Colonic mucosa (tissue), 4 donors: ENCODE results near the gene TRMT1. TPM values are rescaled to one million over a fixed set of nuclear protein-coding genes. Genes with fewer than 3 reads are reported as not detected.

ENCODE experiments used
- DNase-seq: peaks from one replicate; pipeline ENCODE4 v3.0.0-alpha.2; 2020
- H3K27ac ChIP-seq: fragments of 200-600 bp; one replicate; pipeline ENCODE4 v1.8.0; 2021
- H3K27me3 ChIP-seq: fragments of 200-600 bp; one replicate; pipeline ENCODE4 v1.8.0; 2021
- H3K36me3 ChIP-seq: fragments of 200-600 bp; one replicate; pipeline ENCODE4 v1.8.0; 2021
- H3K4me1 ChIP-seq: fragments of 200-600 bp; one replicate; pipeline ENCODE4 v1.8.0; 2021; ENCODE audit warnings: mild to moderate bottlenecking
- H3K4me3 ChIP-seq: fragments of 200-600 bp; one replicate; pipeline ENCODE4 v1.8.0; 2021
- H3K9ac ChIP-seq, 2 donors: one replicate each; pipeline ENCODE4 v1.7.0; 2013; ENCODE audit warnings: control low read depth in 2 of 2, low read depth in 2 of 2, low read length in 2 of 2
- H3K9me3 ChIP-seq: fragments of 200-600 bp; one replicate; pipeline ENCODE4 v1.8.0; 2021
- CTCF ChIP-seq: fragments of 200-600 bp; IDR thresholded peaks from one replicate; pipeline ENCODE4 v1.8.0; 2022; ENCODE audit warnings: antibody characterized with exemption, mild to moderate bottlenecking
- intact Hi-C: fragments of 100-400 bp; cut with DNase I; formaldehyde crosslinking; loops from one replicate; pipeline ENCODE4 v1.14.1; 2022
- total RNA-seq, 2 donors: library from RNA; stranded (reverse); fragmentation: NEBNext Ultra II Directional in 1 of 2; extraction: Animal tissue kit (Norgen Biotek cat#: 25700) in 1 of 2; gene quantifications; one replicate each; pipeline ENCODE4 v1.2.1, GENCODE V29; 2021
- donor health status: healthy.
- donor health status: DM: no; HTN: no; CAD: no.
- donor health status: DM: no; HTN: no; CAD: no.

Gene TRMT1
- total RNA-seq, 2 donors from 2014 or later = 17.5 to 40.1 TPM

- H3K4me1 ChIP-seq = peaks cover 18% of the 10 kb centered on the region
- H3K9me3 ChIP-seq = no peaks in the 10 kb centered on the region
- H3K9ac ChIP-seq = peak overlapping the region; percentile 61 to 78
- peak overlapping the region; percentile 86 for H3K27ac ChIP-seq
- H3K4me3 ChIP-seq = no peak overlapping the region
- H3K27me3 ChIP-seq = no peaks in the 10 kb centered on the region
- intact Hi-C loops = no loop called here
- peak; percentile 72 for DNase-seq
- no peak for TF ChIP-seq CTCF
- no peaks in the 10 kb centered on the region for H3K36me3 ChIP-seq
These were observed 37.5 kb downstream of the TRMT1 start for GRCh38 chr19:13078897-13079541.

GRCh38 chr19:13078381-13078780 is 38.2 kb downstream of the TRMT1 start:
- Histone ChIP-seq H3K27ac (peak overlapping the region; percentile 86), H3K9ac (peak overlapping the region in 1 of 2 donors; percentile 78), H3K36me3 (no peaks in the 10 kb centered on the region), H3K27me3 (no peaks in the 10 kb centered on the region), H3K4me1 (peaks cover 18% of the 10 kb centered on the region), H3K4me3 (no peak overlapping the region), H3K9me3 (no peaks in the 10 kb centered on the region)
- intact Hi-C loops = no loop called here
- TF ChIP-seq CTCF = no peak
- DNase-seq = no peak

- no peaks in the 10 kb centered on the region for H3K9me3 ChIP-seq
- no peak for DNase-seq
- intact Hi-C loops = no loop called here
- H3K4me1 ChIP-seq = peaks cover 18% of the 10 kb centered on the region
- no peak overlapping the region for H3K9ac ChIP-seq
- no peaks in the 10 kb centered on the region for H3K36me3 ChIP-seq
- no peak for TF ChIP-seq CTCF
- no peaks in the 10 kb centered on the region for H3K27me3 ChIP-seq
- no peak overlapping the region for H3K4me3 ChIP-seq
- H3K27ac ChIP-seq = no peak overlapping the region
These were observed 39.3 kb downstream of the TRMT1 start for GRCh38 chr19:13077240-13077639.

GRCh38 chr19:13076787-13077186 is 39.8 kb downstream of the TRMT1 start:
- Histone ChIP-seq H3K27ac (no peak overlapping the region), H3K27me3 (no peaks in the 10 kb centered on the region), H3K9me3 (no peaks in the 10 kb centered on the region), H3K4me3 (no peak overlapping the region), H3K36me3 (no peaks in the 10 kb centered on the region), H3K9ac (peak overlapping the region in 1 of 2 donors; percentile 21), H3K4me1 (peaks cover 18% of the 10 kb centered on the region)
- intact Hi-C loops = no loop called here
- DNase-seq = no peak
- TF ChIP-seq CTCF = no peak

GRCh38 chr19:13076320-13076719 is 40.2 kb downstream of the TRMT1 start:
- peaks cover 18% of the 10 kb centered on the region for H3K4me1 ChIP-seq
- TF ChIP-seq CTCF = no peak
- intact Hi-C loops = no loop called here

More at GRCh38 chr19:13076320-13076719, 40.2 kb downstream of the TRMT1 start:
- Histone ChIP-seq H3K9ac (peak overlapping the region in 1 of 2 donors; percentile 21), H3K27me3 (no peaks in the 10 kb centered on the region), H3K4me3 (no peak overlapping the region), H3K9me3 (no peaks in the 10 kb centered on the region), H3K27ac (no peak overlapping the region), H3K36me3 (no peaks in the 10 kb centered on the region)
- DNase-seq = no peak
